GM12864 (cell line): ENCODE measurements around the gene UCHL1.

Experiments
- DNase-seq: peaks from one replicate; pipeline ENCODE4 v3.0.0-alpha.2; 2011; ENCODE audit warnings: low read depth
- H3K4me3 ChIP-seq: 2 replicates; pipeline ENCODE4 v1.5.1; 2011; ENCODE audit warnings: mild to moderate bottlenecking, low read depth, low read length, control low read depth
- CTCF ChIP-seq: IDR thresholded peaks from 2 replicates; pipeline ENCODE4 v1.5.1; 2011; ENCODE audit warnings: low read depth, mild to moderate bottlenecking, moderate library complexity, low read length, control low read depth, inconsistent platforms; ENCODE audit errors: missing control alignments

UCHL1 gene

GRCh38 chr4:41232856-41233255 is 23.9 kb upstream of the UCHL1 start:
- no peak for DNase-seq
- no peak overlapping the region for H3K4me3 ChIP-seq
- no peak for TF ChIP-seq CTCF

DNA sequence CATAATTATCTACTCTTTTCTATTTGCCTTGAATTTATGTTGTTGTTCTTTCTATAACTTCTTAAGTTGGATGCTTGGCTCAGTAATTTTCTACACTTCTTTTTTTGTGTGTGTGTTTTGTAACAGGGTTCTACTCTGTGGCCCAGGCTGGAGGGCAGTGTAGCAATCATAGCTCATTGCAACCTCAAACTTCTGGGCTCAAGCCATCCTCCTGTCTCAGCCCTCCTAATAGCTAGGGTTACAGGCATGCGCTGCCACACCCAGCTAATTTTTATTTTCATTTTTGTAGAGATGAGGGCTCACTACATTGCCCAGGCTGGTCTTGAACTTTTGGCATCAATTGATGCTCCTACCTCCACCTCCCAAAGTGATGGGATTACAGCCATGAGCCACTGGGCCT is 20.7 kb upstream of the UCHL1 start:
- no peak for TF ChIP-seq CTCF
- H3K4me3 ChIP-seq: no peak overlapping the region
- DNase-seq: no peak

DNA sequence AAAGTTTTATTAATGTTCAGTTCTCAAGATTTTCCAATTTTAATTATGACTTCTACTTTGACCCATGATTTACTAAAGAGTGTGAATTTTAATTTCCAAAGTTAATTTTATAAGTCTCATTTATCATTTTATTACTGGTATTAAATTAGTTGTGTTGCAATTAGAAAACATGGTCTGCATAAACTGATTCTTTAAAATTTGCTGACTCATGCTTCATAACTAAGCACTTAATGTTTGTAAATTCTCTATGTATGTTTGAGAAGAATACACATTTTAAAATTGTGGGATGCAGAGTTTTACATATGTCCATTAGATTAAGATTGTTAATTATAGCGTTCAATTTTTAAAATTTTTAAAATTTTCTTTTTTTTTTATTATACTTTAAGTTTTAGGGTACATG is 20.2 kb upstream of the UCHL1 start:
- DNase-seq: no peak
- TF ChIP-seq CTCF: no peak
- H3K4me3 ChIP-seq: no peak overlapping the region

GRCh38 chr4:41241919-41242318 is 14.8 kb upstream of the UCHL1 start:
- H3K4me3 ChIP-seq: no peak overlapping the region
- no peak for DNase-seq
- TF ChIP-seq CTCF: no peak

DNA sequence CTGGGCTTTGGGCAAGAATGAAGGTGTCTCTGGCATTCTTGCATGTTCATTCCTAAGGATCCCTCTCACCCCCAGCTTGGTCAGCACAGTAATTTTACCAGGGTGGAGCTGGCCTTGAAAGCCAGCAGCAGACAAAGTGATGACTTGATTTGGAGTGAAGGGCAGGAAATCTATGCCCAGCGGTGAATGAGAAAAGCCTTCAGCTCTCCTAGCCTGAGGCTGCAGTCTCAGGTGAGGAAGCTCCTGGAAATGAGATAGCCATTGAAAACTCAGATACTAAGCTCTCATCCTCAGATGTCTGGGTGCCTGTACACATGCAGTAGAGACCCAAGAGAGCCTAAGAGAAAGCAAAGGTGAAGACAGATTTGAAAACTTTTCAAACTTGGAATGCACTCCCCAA is 10.7 kb upstream of the UCHL1 start:
- H3K4me3 ChIP-seq: no peak overlapping the region
- no peak for TF ChIP-seq CTCF
- no peak for DNase-seq

DNA sequence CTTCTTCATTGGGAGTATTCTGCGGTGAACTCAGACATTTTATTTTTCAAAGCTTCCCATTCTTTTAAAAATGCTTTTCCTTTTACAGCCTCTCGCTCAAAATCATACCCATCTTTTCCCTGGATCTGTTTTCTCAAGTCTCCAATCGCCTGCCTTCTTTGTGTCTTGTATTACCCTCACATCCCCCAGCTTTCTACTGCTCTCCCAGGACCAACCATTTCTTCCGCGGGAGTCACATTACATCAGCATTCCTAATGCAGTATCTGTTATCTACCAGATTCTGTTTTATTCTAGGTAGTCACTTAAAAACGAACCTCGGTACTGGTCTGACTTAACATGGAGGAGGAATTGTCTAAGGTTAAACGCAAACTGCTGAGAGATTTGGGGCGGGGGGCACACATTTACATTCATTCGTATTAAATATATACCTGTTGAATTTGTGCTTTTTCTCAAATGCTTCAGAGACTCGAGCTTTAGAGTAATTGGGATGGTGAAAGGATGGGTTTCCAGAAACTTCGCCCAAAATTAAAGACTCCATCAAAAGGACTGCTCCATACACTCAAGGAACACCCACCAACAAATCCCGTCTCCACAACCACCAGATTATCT is 493 bp upstream of the UCHL1 start:
- DNase-seq: no peak
- peak overlapping the region; percentile 87 for H3K4me3 ChIP-seq
- no peak for TF ChIP-seq CTCF

DNA sequence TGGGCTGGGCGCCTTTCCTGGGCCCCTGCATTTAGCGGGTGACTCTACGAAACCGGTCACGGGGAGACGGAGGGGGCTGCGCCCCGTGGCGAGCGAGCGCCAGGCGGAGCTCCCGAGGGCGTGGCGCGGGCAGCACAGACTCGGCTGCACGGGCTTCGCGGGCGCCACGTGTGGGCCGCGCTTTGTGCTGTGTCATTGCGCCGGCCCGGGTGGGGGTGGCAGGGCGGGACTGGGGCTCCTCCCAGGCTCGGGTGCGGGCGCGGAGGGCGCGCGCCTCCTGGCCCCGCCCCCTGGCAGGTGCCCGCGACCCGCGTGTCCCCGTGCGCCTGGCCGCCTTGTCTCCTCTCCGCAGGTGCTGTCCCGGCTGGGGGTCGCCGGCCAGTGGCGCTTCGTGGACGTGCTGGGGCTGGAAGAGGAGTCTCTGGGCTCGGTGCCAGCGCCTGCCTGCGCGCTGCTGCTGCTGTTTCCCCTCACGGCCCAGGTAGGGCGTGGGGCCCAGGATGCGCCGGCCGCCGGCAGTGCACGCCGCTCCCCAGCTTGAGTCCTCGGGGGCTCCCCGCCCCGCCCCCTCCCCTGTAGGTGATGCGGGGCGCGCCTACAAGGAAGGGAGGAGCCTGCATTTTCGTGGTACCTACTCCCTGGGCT is 651 bp downstream of the UCHL1 start:
- TF ChIP-seq CTCF: no peak
- no peak for DNase-seq
- H3K4me3 ChIP-seq: peak overlapping the region; percentile 87
